Lower lobe of right lung (tissue), 2 donors: Measurements from ENCODE around the gene FASTK. TPM values are rescaled to one million over a fixed set of nuclear protein-coding genes. Genes with fewer than 3 reads are reported as not detected.

Experiments used
- ATAC-seq, 2 donors: fragments of 200-7000 bp; cut with Tn5 transposase; one replicate each; pipeline ENCODE4 v1.9.1; 2020 to 2022; ENCODE audit warnings: mild to moderate bottlenecking in 2 of 2, moderate library complexity in 2 of 2
- DNase-seq: peaks from one replicate; pipeline ENCODE4 v3.0.0-alpha.2; 2020
- H3K27ac ChIP-seq: fragments of 200-600 bp; one replicate; pipeline ENCODE4 v1.8.0; 2022
- H3K27me3 ChIP-seq: fragments of 200-600 bp; one replicate; pipeline ENCODE4 v1.8.0; 2022; ENCODE audit warnings: low read depth
- H3K36me3 ChIP-seq: fragments of 200-600 bp; one replicate; pipeline ENCODE4 v1.8.0; 2022; ENCODE audit warnings: mild to moderate bottlenecking
- H3K4me1 ChIP-seq: fragments of 200-600 bp; one replicate; pipeline ENCODE4 v1.8.0; 2022
- H3K4me3 ChIP-seq: fragments of 200-600 bp; one replicate; pipeline ENCODE4 v1.8.0; 2022; ENCODE audit warnings: mild to moderate bottlenecking
- H3K9me3 ChIP-seq: fragments of 200-600 bp; one replicate; pipeline ENCODE4 v1.8.0; 2022
- CTCF ChIP-seq: fragments of 200-600 bp; IDR thresholded peaks from one replicate; pipeline ENCODE4 v1.8.0; 2022; ENCODE audit warnings: antibody characterized with exemption, mild to moderate bottlenecking
- intact Hi-C: fragments of 100-400 bp; cut with DNase I; formaldehyde crosslinking; loops from one replicate; pipeline ENCODE4 v1.11.0; 2022
- total RNA-seq: library from RNA; stranded (reverse); fragmentation: NEBNext Ultra II Directional; extraction: Animal tissue kit (Norgen Biotek cat#: 25700); gene quantifications from one replicate; pipeline ENCODE4 v1.2.1, GENCODE V29; 2021
- donor health status: DM: no; HTN: yes; CAD: no; lungs with severe emphysema.

The FASTK gene
- total RNA-seq, 1 donor from 2014 or later = 54.4 TPM

GRCh38 chr7:151064454-151064853 lies 16.2 kb downstream of the FASTK start:
- no peak overlapping the region for H3K27ac ChIP-seq
- no peak for DNase-seq
- no peak overlapping the region for H3K4me3 ChIP-seq
- no peak for TF ChIP-seq CTCF
- peaks cover 27% of the 10 kb centered on the region for H3K4me1 ChIP-seq
- ATAC-seq = no peak
- no peaks in the 10 kb centered on the region for H3K27me3 ChIP-seq
- no peaks in the 10 kb centered on the region for H3K9me3 ChIP-seq
- H3K36me3 ChIP-seq = peaks cover 67% of the 10 kb centered on the region
- intact Hi-C loops = no loop called here

GRCh38 chr7:151063212-151063561 lies 17.4 kb downstream of the FASTK start:
- H3K4me3 ChIP-seq = peak overlapping the region; percentile 37
- H3K4me1 ChIP-seq = peaks cover 35% of the 10 kb centered on the region
- ATAC-seq (no peak), DNase-seq (no peak)
- H3K27me3 ChIP-seq = no peaks in the 10 kb centered on the region
- peaks cover 54% of the 10 kb centered on the region for H3K36me3 ChIP-seq
- intact Hi-C loops = no loop called here
- no peak for TF ChIP-seq CTCF
- no peaks in the 10 kb centered on the region for H3K9me3 ChIP-seq
- no peak overlapping the region for H3K27ac ChIP-seq

GRCh38 chr7:151062399-151063211 lies 18.0 kb downstream of the FASTK start:
- Histone ChIP-seq H3K4me3 (peak overlapping the region; percentile 72), H3K36me3 (peaks cover 49% of the 10 kb centered on the region), H3K27me3 (no peaks in the 10 kb centered on the region), H3K27ac (peak overlapping the region; percentile 36), H3K4me1 (peaks cover 35% of the 10 kb centered on the region), H3K9me3 (no peaks in the 10 kb centered on the region)
- ATAC-seq (peak; percentile 50 to 54), DNase-seq (peak; percentile 80)
- intact Hi-C loops = no loop called here
- no peak for TF ChIP-seq CTCF

- H3K4me3 ChIP-seq = peak overlapping the region; percentile 72
- peaks cover 39% of the 10 kb centered on the region for H3K4me1 ChIP-seq
- intact Hi-C loops = no loop called here
Observed at GRCh38 chr7:151062111-151062398, 18.6 kb downstream of the FASTK start.

GRCh38 chr7:151061213-151062110 lies 19.1 kb downstream of the FASTK start:
- no peak for TF ChIP-seq CTCF
- Histone ChIP-seq H3K27me3 (no peaks in the 10 kb centered on the region), H3K27ac (peak overlapping the region; percentile 36), H3K9me3 (no peaks in the 10 kb centered on the region), H3K4me3 (peak overlapping the region; percentile 72), H3K36me3 (peaks cover 37% of the 10 kb centered on the region), H3K4me1 (peaks cover 44% of the 10 kb centered on the region)
- ATAC-seq = peak; percentile 16 to 30
- peak; percentile 73 for DNase-seq
- intact Hi-C loops = no loop called here

More at GRCh38 chr7:151062111-151062398, 18.6 kb downstream of the FASTK start:
- peak overlapping the region; percentile 36 for H3K27ac ChIP-seq
- no peak for ATAC-seq
- DNase-seq = no peak
- no peaks in the 10 kb centered on the region for H3K27me3 ChIP-seq
- H3K36me3 ChIP-seq = peaks cover 43% of the 10 kb centered on the region
- no peak for TF ChIP-seq CTCF
- no peaks in the 10 kb centered on the region for H3K9me3 ChIP-seq
